ENCODE results near the gene TRIM63. TPM values are rescaled to one million over a fixed set of nuclear protein-coding genes. Genes with fewer than 3 reads are reported as not detected.

Gene TRIM63
- total RNA-seq, 1 experiment from 2014 or later: not detected

- H3K27me3 ChIP-seq (ENCODE audit: insufficient read depth, low read length): peaks cover 40% of the 10 kb centered on the region
- no peak overlapping the region for H3K27ac ChIP-seq (ENCODE audit: insufficient read length, low read depth, low read length)
- H2BK12ac ChIP-seq (ENCODE audit: insufficient read length, low read depth, low read length): no peak overlapping the region
- no peak overlapping the region for H3K9ac ChIP-seq (ENCODE audit: extremely low read depth, insufficient read length, low read length)
- no peak overlapping the region for H2BK20ac ChIP-seq (ENCODE audit: low read depth, low read length, poor library complexity, severe bottlenecking)
- no CpG with 5 or more reads among the region's 10 CpGs for WGBS (ENCODE audit: extremely low coverage, insufficient read length, low lambda C conversion rate)
- H3K18ac ChIP-seq (ENCODE audit: insufficient read length, low read depth, low read length): no peak overlapping the region
- H3K4me2 ChIP-seq (ENCODE audit: insufficient read depth, insufficient read length, low read length): no peak overlapping the region
- H2AK5ac ChIP-seq (ENCODE audit: insufficient read length, low read length): no peak overlapping the region
- Mint-ChIP-seq H3K27ac (no peak overlapping the region), H3K27me3 (ENCODE audit: low read depth) (peaks cover 93% of the 10 kb centered on the region), H3K4me1 (peaks cover 5 to 11% of the 10 kb centered on the region in 2 experiments; a peak in 3 of 4 replicates), H3K9me3 (no peaks in the 10 kb centered on the region; a peak in 1 of 5 replicates), H3K36me3 (ENCODE audit: insufficient read depth in 1 of 3, low read depth in 3 of 3) (no peaks in the 10 kb centered on the region), H3K4me3 (no peak overlapping the region)
- H2AFZ ChIP-seq (ENCODE audit: low read length): no peak overlapping the region
- no peak overlapping the region for H3T11ph ChIP-seq (ENCODE audit: low read length)
- H3K79me1 ChIP-seq (ENCODE audit: insufficient read depth, low read depth, low read length, poor library complexity, severe bottlenecking): no peaks in the 10 kb centered on the region
- no peak for TF ChIP-seq CTCF (conservative IDR thresholded peaks at IDR 0.05)
- no peak overlapping the region for H3K4ac ChIP-seq (ENCODE audit: low read depth, low read length)
- H3K4me1 ChIP-seq (ENCODE audit: insufficient read depth, low read length): no peaks in the 10 kb centered on the region
- H3K23ac ChIP-seq (ENCODE audit: insufficient read length, low read depth, low read length): no peak overlapping the region
- no peak overlapping the region for H2BK15ac ChIP-seq (ENCODE audit: low read depth, low read length)
- H4K5ac ChIP-seq (ENCODE audit: insufficient read length, low read depth, low read length): no peak overlapping the region
- no peak overlapping the region for H2BK120ac ChIP-seq (ENCODE audit: low read depth, low read length, poor library complexity, severe bottlenecking)
- H3K14ac ChIP-seq (ENCODE audit: insufficient read depth, low read length): no peak overlapping the region
- no peak overlapping the region for H4K91ac ChIP-seq (ENCODE audit: insufficient read length, low read depth, low read length)
- H2BK5ac ChIP-seq (ENCODE audit: insufficient read length, low read length): no peak overlapping the region
- no peaks in the 10 kb centered on the region for H3K9me3 ChIP-seq (ENCODE audit: control insufficient read depth, low read depth, low read length)
- H4K8ac ChIP-seq (replicated peaks; ENCODE audit: insufficient read length, low read depth, low read length): no peak overlapping the region
- peaks cover 10% of the 10 kb centered on the region for H3K23me2 ChIP-seq (ENCODE audit: insufficient read length, low read depth, low read length, poor library complexity, severe bottlenecking)
- no peaks in the 10 kb centered on the region for H3K79me2 ChIP-seq (ENCODE audit: insufficient read depth, low read length)
- H4K20me1 ChIP-seq (ENCODE audit: control insufficient read depth, insufficient read depth, insufficient read length): no peaks in the 10 kb centered on the region
- DNase-seq: no peak
- no peak overlapping the region for H3K56ac ChIP-seq (ENCODE audit: insufficient read length, low read depth, low read length)
Measured at GRCh38 chr1:26049531-26050247, 17.7 kb downstream of the TRIM63 start.
